ENCODE results near the gene RABEPK.
"Not testable (repeated sequence)": the region's sequence is repeated elsewhere in the genome, so short reads cannot be mapped to it uniquely, and the experiment has no call there.

Gene RABEPK, protein sequence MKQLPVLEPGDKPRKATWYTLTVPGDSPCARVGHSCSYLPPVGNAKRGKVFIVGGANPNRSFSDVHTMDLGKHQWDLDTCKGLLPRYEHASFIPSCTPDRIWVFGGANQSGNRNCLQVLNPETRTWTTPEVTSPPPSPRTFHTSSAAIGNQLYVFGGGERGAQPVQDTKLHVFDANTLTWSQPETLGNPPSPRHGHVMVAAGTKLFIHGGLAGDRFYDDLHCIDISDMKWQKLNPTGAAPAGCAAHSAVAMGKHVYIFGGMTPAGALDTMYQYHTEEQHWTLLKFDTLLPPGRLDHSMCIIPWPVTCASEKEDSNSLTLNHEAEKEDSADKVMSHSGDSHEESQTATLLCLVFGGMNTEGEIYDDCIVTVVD

GRCh38 chr9:125200216-125201047 is at the start of gene RABEPK:
Gene RABEPK (plus strand): TSS chr9:125200542. CDS start chr9:125203014, 2,472 bp downstream.
- peak; percentile 85 for DNase-seq

DNA sequence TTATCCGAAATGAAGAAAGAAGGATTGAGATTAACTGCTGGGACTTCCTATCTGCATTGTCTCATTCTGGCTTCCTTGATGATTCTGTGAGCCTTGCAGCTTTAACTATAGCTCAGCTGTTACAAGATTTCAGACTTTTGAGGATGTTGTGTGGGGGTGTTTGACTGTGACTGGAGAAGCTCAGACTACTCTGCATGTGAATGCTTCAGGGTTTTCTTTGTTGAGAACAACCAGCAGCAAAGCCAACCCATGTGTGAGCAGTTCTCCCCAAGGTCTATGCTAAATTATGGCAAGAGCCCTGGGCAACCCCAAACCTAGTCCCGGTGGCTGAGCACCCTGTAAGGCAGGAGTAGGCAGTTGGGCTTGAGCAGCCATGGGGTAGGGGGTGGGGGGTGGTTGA is 48.6 kb upstream of the RABEPK start:
- no peak for DNase-seq

DNA sequence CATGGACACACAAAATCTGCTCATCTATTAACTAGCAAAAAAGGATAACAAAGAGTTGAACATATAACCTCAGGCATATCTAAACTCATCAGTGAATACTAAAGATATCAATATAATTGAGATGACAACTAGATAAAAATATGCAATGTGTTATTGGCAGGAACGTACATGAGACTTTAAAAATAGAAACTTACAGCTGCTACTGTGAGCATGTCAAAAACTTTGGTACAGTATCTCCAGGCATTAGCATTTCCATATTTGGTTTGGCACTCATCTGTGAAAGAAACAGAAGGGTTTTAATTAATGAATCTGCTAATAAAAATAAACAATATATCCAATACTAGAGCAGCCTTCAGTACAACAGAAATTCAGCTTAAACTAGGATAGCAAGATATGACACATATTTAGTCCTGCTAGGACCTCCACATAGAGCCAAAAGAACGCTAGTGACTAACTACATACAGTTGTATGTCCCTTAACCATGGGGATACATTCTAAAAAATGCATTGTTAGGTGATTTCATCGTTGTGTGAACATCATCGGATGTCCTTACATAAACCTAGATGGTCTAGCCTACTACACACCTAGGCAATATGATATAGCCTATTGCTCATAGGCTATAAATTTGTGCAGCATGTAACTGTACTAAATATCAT is 46.5 kb upstream of the RABEPK start:
- DNase-seq = no peak

DNA sequence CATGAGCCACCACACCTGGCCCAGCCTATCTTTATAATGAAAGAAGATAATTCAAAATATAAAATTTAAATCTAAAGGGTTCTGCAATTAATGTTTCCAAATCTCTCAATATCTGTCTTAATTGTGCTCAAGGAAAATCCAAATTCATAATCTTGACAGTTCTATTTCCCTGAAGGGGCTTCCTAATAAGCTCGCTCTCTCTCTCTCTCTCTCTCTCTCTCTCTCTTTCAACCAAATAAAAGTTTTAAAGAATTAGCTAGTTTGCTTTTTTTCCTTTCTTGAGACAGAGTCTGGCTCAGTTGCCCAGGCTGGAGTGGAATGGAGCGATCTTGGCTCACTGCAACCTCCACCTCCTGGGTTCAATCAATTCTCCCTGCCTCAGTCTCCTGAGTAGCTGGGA is 43.8 kb upstream of the RABEPK start:
- DNase-seq = no peak

GRCh38 chr9:125160750-125161149 is 39.6 kb upstream of the RABEPK start:
- DNase-seq = no peak

DNA sequence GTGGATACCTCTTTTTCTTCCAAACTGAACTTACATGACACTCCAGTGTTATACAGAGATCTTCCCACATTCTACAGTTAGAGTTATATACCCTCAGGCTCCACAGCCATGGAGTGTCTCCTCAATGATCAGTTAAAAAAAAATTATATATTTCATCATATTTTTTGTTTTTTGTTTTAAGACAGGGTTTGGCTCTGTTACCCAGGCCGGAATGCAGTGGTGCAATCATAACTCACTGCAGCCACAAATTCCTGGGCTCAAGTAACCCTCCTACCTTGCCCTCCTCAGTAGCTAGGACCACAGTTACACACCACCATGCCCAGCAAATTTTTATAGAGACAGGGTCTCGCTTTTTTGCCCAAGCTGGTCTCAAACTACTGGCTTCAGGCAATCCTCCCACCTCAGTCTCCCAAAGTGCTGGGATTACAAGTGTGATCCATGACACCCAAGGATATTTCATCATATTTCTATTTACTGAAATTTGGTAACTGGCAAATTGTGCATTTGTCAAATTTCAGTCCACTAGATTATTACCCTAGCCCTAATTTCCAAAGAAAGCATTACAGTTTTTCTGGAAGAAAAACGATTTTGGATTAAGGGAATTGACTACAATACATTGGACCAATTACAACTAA is 38.9 kb upstream of the RABEPK start:
- no peak for DNase-seq

DNA sequence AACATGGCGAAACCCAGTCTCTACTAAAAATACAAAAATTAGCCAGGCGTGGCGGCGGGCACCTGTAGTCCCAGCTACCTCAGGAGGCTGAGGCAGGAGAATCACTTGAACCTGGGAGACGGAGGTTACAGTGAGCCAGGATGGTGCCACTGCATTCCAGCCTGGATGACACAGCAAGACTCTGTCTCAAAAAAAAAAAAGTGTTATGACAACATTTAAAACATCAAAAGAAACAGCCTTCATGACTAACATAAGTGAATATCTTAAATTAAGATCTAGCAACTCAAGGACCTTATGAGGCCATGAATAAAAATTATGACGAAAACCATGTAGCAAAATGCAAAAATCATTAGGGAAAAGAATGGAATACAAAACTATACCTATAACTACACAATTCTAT is 37.5 kb upstream of the RABEPK start:
- DNase-seq = not testable (repeated sequence)

GRCh38 chr9:125166762-125167161 is 33.6 kb upstream of the RABEPK start:
- no peak for DNase-seq

DNA sequence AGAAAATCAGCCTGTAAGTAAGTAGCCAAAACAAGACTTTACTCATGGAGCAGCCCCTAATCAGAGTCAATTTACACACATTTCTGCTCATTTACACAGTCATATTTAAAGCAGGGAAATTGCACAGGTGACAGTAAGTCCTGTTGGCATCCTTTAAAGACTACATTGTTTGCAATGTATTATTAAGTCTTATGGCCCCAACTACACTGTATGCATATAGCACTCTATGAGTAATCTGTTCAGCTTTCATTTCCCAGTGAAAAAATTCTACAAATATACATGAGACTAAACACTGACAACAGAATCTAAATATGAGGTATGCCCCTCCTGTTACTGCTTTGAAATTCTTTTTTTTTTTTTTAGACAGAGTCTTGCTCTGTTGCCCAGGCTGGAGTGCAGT is 30.4 kb upstream of the RABEPK start:
- no peak for DNase-seq

DNA sequence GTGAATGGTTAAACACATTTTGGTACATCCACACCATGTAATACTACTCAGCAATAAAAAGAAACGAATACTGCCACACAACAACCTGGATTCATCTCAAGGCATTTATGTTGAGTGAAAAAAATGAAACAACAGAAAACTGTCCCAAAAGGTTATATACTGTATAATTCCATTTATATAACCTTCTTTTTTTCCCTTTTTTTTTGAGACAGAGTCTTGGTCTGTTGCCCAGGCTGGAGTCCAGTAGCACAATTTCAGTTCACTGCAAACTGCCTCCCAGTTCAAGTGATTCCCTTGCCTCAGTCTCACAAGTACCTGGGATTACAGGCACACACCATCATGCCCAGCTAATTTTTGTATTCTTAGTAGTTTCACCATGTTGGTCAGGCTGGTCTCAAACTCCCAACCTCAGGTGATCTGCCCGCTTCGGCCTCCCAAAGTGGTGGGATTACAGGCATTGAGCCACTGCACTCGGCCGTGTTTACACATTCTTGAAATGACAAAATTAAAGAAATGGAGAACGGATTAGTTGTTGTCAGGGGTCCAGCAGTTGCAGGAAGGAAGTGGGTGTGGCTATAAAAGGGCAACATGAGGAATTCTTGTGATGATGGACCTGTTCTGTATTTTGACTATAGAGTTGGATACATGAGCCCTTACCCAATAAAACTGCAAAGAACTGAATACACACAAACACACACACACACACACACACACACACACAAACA is 28.1 kb upstream of the RABEPK start:
- no peak for DNase-seq

DNA sequence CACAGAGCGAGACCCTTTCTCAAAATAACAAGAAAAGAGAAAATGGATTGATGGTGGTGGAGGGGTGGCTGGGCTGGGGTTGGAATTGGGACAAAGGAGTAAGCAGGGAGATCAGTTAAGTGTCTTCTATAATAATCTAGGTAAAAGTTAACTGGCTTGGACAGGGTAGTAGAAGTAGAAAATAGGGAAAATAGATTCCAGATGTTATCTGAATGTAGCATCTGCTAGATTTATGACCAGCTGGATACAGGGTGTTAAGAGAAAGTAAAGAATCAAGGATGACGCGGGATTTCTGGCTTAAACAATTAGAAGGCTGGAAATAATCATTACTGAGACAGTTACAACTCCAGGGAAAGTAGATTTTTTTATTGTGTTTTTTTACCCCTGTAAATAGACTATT is 23.7 kb upstream of the RABEPK start:
- DNase-seq = no peak

- no peak for DNase-seq
These were observed 22.5 kb upstream of the RABEPK start for GRCh38 chr9:125177888-125178287.

DNA sequence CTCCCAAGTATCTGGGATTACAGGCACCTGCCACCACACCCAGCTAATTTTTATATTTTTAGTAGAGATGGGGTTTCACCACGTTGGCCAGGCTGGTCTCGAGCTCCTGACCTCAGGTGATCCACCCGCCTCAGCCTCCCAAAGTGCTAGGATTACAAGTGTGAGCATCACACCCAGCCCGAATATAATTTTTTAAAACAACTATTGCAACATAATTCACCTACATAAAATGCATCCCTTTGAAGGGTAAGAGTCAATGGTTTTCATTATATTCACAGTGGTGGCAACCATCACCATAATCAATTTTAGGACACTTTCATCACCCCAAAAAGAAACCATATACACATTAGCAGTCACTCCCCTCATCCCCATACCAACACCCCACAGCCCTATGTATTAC is 20.6 kb upstream of the RABEPK start:
- DNase-seq = not testable (repeated sequence)

- no peak for DNase-seq
These were observed 19.5 kb upstream of the RABEPK start for GRCh38 chr9:125180876-125181275.

GRCh38 chr9:125181756-125182155 is 18.6 kb upstream of the RABEPK start:
- DNase-seq = not testable (repeated sequence)

DNA sequence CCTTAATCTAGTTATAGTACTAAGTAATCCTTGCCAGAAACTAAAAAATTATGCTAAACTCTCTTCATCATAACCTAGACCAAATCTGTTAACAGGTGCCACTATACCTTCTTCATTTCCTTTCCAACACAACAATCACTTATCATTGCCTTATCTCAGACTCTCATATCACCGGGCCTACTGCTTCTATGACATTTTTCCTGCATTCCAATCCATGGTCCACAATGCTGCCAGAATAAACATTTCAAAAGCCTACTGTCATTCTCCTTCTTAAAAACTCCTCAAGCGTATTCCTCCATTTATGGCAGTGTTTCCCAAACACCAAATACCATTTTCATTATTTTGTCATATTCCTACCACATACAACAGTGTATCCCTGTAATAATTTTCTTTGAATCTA is 17.3 kb upstream of the RABEPK start:
- DNase-seq = no peak

DNA sequence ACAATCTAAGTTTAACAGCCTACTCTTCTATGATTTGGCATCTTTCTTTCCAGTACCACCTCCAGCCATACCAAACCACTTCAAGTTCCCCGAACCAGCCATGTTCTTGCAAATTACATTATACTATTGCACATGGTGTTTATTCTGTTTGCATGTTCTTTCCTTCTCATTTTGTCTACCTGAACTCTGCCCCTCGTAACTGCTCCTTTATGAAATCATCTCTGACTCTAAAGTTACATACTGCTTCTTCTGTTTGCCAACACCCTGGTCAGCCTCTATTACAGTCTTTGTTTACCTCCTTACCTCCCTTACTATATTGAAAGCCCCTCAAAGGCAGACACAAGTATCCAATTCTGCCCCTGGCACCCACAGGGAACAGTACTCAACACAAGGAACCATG is 16.8 kb upstream of the RABEPK start:
- DNase-seq = no peak

DNA sequence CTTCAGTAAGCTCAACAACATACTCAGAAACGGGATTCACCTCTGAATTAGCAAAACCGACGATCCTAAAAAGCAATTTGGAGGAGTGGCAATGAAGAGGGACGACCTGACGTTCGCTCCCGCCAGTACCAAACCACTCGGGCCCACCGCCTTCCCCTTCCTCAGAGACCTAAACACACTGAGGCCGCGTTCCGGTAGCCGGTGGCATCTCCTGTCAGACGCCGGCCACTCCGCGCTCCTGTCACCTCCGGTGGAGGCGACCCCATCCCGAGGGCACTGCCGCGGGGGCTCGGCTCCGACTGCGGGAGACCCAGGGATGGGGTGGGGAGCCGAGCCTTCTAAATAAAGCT is 11.4 kb upstream of the RABEPK start:
- no peak for DNase-seq

DNA sequence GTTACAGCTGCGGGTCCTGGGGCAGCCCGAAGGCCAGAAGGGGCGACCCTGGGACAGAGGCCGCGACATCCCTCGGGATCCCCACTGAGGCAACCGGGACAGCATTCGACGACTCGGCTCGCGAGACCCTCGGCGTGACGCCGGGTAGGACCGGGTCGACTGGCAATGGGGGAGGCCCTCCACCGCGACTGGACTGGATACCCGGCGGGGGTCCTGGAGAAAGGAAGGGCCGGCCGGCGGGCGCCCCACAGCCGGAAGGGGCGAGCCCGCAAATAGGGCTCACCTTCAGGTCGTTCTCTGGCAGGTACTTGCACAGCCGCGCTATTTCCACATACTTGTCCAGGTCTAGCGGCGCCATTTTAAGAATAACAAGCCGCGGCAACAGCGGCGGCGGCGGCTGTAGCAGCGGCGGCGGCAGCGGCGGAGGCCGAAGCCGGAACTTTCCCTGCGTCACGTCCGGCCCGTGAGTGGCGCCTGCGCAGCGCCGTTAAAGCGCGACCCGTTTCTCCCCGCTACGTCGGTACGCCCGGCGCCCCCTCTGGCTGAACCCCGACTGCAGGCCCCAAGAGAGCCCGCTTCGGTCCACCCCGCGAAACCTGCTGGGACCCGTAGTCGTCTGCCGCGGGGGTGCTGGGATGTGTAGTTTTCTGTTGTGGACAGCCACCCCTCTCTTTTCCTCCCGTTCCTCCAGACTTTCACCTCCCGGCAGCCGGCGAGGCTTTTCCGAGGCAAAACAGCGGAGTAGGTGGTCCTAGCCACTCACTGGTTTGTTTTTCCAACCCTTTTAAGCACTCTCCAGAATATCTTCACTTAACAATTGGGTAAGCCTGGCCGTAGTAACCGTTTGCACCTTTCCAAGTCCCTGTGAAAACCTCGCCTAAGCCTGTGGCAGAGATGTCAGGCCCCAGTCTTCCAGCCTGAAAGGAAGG is 10.7 kb upstream of the RABEPK start, which contains the start of gene PPP6C:
PPP6C (minus strand) TSS at position 443 of the 929 bp plus-strand sequence; CDS start at position 358, 85 bp downstream.
- DNase-seq = peak; percentile 86

DNA sequence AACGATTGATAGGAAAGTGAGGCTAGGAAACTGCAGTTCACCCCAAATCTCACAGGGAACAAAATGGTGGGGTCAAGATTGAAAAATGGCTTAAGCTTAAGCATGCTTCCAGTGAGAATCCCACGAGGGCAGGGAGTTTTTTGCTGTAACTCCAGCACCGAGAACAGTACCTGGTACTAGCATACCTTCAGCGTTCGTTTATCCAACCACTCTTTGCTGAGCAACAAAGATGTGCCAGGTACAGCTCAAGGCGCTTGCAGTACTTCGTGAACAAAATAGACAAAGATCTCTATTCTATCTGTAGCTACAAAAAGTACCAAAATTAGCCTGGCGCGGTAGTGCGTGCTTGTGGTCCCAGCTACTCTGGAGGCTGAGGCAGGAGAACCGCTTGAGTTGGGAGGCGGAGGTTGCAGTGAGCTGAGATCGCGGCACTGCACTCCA is 10.0 kb upstream of the RABEPK start:
- DNase-seq = no peak

- not testable (repeated sequence) for DNase-seq
These were observed 5.9 kb upstream of the RABEPK start for GRCh38 chr9:125194466-125194865.

Data from amniotic stem cell (primary cell).